GM20000 (cell line): ENCODE results near the gene CORIN.

ENCODE experiments used
- DNase-seq: peaks from one replicate; pipeline ENCODE4 v3.0.0; 2012; ENCODE audit warnings: low spot score
- TF ChIP-seq, protein P1 (sequence below): IDR thresholded peaks from 2 replicates; pipeline ENCODE4 v1.5.1; 2012; ENCODE audit warnings: mild to moderate bottlenecking, control low read depth; ENCODE audit errors: extremely low read depth, missing control alignments

Gene CORIN

DNA sequence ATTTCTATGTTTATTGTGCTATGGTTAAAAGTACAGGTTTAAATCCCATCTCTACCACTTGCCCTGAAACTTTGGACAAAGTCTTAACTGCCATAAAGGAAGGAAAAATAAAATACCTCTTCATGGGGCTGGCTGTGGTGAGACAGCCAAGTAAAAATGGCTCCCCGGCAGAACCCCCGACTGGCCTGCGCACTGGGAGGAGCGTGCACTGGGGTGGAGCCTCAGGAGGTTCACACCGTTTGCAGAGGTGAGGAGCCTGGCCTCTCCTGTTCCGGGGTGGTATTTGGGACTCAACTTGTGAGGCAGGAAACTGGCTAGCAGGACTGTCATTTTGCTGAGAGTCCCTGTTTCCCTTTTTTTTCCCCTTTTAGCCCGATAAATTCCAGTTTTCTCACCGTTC lies 47.8 kb downstream of the CORIN start:
- no peak for DNase-seq
- TF ChIP-seq, protein P1, sequence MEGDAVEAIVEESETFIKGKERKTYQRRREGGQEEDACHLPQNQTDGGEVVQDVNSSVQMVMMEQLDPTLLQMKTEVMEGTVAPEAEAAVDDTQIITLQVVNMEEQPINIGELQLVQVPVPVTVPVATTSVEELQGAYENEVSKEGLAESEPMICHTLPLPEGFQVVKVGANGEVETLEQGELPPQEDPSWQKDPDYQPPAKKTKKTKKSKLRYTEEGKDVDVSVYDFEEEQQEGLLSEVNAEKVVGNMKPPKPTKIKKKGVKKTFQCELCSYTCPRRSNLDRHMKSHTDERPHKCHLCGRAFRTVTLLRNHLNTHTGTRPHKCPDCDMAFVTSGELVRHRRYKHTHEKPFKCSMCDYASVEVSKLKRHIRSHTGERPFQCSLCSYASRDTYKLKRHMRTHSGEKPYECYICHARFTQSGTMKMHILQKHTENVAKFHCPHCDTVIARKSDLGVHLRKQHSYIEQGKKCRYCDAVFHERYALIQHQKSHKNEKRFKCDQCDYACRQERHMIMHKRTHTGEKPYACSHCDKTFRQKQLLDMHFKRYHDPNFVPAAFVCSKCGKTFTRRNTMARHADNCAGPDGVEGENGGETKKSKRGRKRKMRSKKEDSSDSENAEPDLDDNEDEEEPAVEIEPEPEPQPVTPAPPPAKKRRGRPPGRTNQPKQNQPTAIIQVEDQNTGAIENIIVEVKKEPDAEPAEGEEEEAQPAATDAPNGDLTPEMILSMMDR = no peak

DNA sequence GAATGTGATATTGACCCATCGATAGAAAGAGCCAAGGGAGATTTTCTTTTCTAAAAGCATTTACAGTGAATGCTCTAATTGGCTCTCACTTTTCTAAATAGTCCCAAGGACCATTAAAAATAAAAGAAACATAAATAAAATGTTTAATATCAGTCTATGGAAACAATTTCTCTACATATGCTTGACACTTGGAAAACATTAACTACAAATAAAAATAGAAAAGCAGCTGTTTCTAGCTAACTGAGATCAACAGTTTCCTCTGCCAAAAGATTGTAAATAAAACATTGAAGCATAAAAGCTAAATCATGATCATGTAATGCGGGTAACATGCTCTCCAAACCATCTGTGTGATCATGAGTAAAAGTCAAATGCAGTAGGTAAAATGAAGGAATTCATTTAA lies 49.7 kb downstream of the CORIN start:
- TF ChIP-seq, protein P1 = no peak

GRCh38 chr4:47786958-47787370 lies 50.9 kb downstream of the CORIN start:
- TF ChIP-seq, protein P1 = no peak
- peak; percentile 28 for DNase-seq

More for the DNA sequence above, 49.7 kb downstream of the CORIN start:
- no peak for DNase-seq

GRCh38 chr4:47785153-47785552 lies 52.7 kb downstream of the CORIN start:
- TF ChIP-seq, protein P1 = no peak
- DNase-seq = no peak

- no peak for DNase-seq
- TF ChIP-seq, protein P1 = no peak
Observed at GRCh38 chr4:47784222-47784621, 53.6 kb downstream of the CORIN start.

DNA sequence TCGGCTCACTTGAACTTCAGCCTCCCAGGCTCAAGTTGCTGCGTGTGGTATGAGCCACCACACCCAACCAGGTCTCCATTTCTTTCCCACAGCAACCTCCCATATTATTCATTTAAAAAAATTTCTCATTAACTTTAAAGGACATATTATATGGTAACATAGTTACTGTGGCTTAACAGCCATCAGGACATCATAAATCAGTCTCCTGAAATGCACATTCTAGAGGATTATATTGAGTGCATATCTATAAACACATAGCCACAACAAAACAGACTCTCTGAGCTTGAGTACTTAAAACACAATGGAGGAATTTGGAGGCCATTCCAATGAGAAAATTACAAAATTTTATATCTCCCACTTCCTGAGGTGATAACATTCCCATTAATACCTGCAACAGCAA lies 61.5 kb downstream of the CORIN start:
- no peak for DNase-seq
- TF ChIP-seq, protein P1 = no peak

GRCh38 chr4:47774079-47774478 lies 63.8 kb downstream of the CORIN start:
- TF ChIP-seq, protein P1 = no peak
- no peak for DNase-seq
